A673 (cell line): ENCODE results near the gene OMP. TPM values are rescaled to one million over a fixed set of nuclear protein-coding genes. Genes with fewer than 3 reads are reported as not detected.

ENCODE experiments used
- BruUV-seq: library from RNA; stranded (reverse); fragments of 400-500 nt; replicated peaks from 2 replicates; lab custom pipeline; 2021; lab: Mats Ljungman, UMichigan
- CTCF ChIA-PET: fragments of 300-600 bp; sonication (Branson Sonifier 250); formaldehyde crosslinking; loops from one replicate; lab custom pipeline; 2022; ENCODE audit warnings: antibody characterized with exemption; lab: Charles Lee
- POLR2A ChIA-PET: fragments of 300-600 bp; sonication (Branson Sonifier 250); formaldehyde crosslinking; loops from one replicate; lab custom pipeline; 2022; ENCODE audit warnings: antibody characterized with exemption; ENCODE audit not compliant: low non-redundant PET; lab: Charles Lee
- DNase-seq: peaks from one replicate; pipeline ENCODE4 v3.0.0-alpha.2; 2015; ENCODE audit warnings: low spot score
- H3K27ac ChIP-seq: fragments of 200-600 bp; sonication (generic); 2 replicates; pipeline ENCODE4 v1.5.1; 2016; ENCODE audit warnings: mixed run types, low read depth, mild to moderate bottlenecking, mixed read lengths, antibody characterized with exemption, low read length; ENCODE audit not compliant: poor library complexity, severe bottlenecking
- H3K27me3 ChIP-seq: fragments of 200-600 bp; sonication (generic); replicated peaks from 2 replicates; pipeline ENCODE4 v1.6.1; 2017; ENCODE audit warnings: mixed run types, low read depth, mild to moderate bottlenecking, mixed read lengths, antibody characterized with exemption, low read length; ENCODE audit not compliant: insufficient read depth, poor library complexity
- H3K36me3 ChIP-seq: fragments of 200-600 bp; sonication (generic); 2 replicates; pipeline ENCODE4 v1.6.1; 2016; ENCODE audit warnings: mixed run types, mild to moderate bottlenecking, mixed read lengths, antibody characterized with exemption, low read length; ENCODE audit not compliant: insufficient read depth, poor library complexity, severe bottlenecking
- H3K4me1 ChIP-seq: fragments of 200-600 bp; sonication (generic); 2 replicates; pipeline ENCODE4 v1.6.1; 2017; ENCODE audit warnings: mixed run types, mild to moderate bottlenecking, mixed read lengths, antibody characterized with exemption, low read length; ENCODE audit not compliant: insufficient read depth, poor library complexity, severe bottlenecking
- H3K4me3 ChIP-seq: fragments of 200-600 bp; sonication (generic); 2 replicates; pipeline ENCODE4 v1.5.1; 2016; ENCODE audit warnings: low read depth, mixed run types, mild to moderate bottlenecking, mixed read lengths, low read length; ENCODE audit not compliant: poor library complexity, severe bottlenecking
- H3K9me3 ChIP-seq: fragments of 200-600 bp; sonication (generic); 2 replicates; pipeline ENCODE4 v1.6.1; 2016; ENCODE audit warnings: mixed run types, low read depth, mild to moderate bottlenecking, mixed read lengths, antibody characterized with exemption, low read length; ENCODE audit not compliant: poor library complexity, severe bottlenecking
- CTCF ChIP-seq: fragments of 300-800, 200-600 bp; sonication (generic); conservative IDR thresholded peaks from 2 replicates; pipeline ENCODE4 v1.5.1; 2017; ENCODE audit warnings: low read depth, mild to moderate bottlenecking, antibody characterized with exemption, low read length, moderate library complexity, mixed read lengths
- EZH2 ChIP-seq: fragments of 200-600 bp; sonication (generic); IDR thresholded peaks from 2 replicates; pipeline ENCODE4 v1.6.1; 2017; ENCODE audit warnings: borderline replicate concordance, low read depth, mild to moderate bottlenecking, mixed read lengths, antibody characterized with exemption, low read length; ENCODE audit not compliant: poor library complexity, severe bottlenecking
- intact Hi-C: fragments of 100-400 bp; cut with micrococcal nuclease; formaldehyde crosslinking; loops from one replicate; pipeline ENCODE4 v1.10.0; 2022; ENCODE audit not compliant: unreplicated experiment
- total RNA-seq: library from RNA; stranded (reverse); gene quantifications from 2 replicates; pipeline ENCODE4 v1.2.3, GENCODE V29; 2021

Gene OMP
- total RNA-seq, 1 experiment from 2014 or later = not detected

- TF ChIP-seq CTCF (no peak), EZH2 (no peak)
- no TSS peak for BruUV-seq
- Histone ChIP-seq H3K4me3 (no peak overlapping the region), H3K9me3 (no peaks in the 10 kb centered on the region), H3K4me1 (no peaks in the 10 kb centered on the region), H3K27me3 (no peaks in the 10 kb centered on the region), H3K27ac (no peak overlapping the region), H3K36me3 (no peaks in the 10 kb centered on the region)
- DNase-seq = no peak
- intact Hi-C loops = no loop called here
- ChIA-PET POLR2A (interaction anchor here (0.6 kb wide), 1 partner anchor 522 kb away, joined by 4 read pairs; no protein-coding TSS in a partner anchor), CTCF (interaction anchor here (0.8 to 0.9 kb wide), 2 partner anchors 9 to 34 kb away, joined by 3 to 4 read pairs; no protein-coding TSS in a partner anchor)
Measured at GRCh38 chr11:77081976-77082836, 20.4 kb upstream of the OMP start.

- POLR2A ChIA-PET = interaction anchor here (0.6 kb wide), 1 partner anchor 521 kb away, joined by 4 read pairs; no protein-coding TSS in a partner anchor
Measured at GRCh38 chr11:77082838-77083565, 19.6 kb upstream of the OMP start.

More at GRCh38 chr11:77082838-77083565, 19.6 kb upstream of the OMP start:
- Histone ChIP-seq H3K36me3 (no peaks in the 10 kb centered on the region), H3K4me1 (no peaks in the 10 kb centered on the region), H3K27me3 (no peaks in the 10 kb centered on the region), H3K9me3 (no peaks in the 10 kb centered on the region), H3K4me3 (no peak overlapping the region), H3K27ac (no peak overlapping the region)
- no TSS peak for BruUV-seq
- intact Hi-C loops = no loop called here
- TF ChIP-seq EZH2 = no peak
- no peak for TF ChIP-seq CTCF
- DNase-seq = peak; percentile 41
- CTCF ChIA-PET = interaction anchor here (0.8 kb wide), 1 partner anchor 8 kb away, joined by 4 read pairs; no protein-coding TSS in a partner anchor
